Activated CD4-positive, alpha-beta T cell treated with anti-CD3 and anti-CD28 coated beads for 24 hours (primary cell): ENCODE data around the gene BGLAP.

Source experiments
- DNase-seq, 2 donors: peaks; one replicate each; pipeline ENCODE4 v3.0.0-alpha.2; 2020; ENCODE audit warnings: low read depth in 2 of 2

BGLAP gene

DNA sequence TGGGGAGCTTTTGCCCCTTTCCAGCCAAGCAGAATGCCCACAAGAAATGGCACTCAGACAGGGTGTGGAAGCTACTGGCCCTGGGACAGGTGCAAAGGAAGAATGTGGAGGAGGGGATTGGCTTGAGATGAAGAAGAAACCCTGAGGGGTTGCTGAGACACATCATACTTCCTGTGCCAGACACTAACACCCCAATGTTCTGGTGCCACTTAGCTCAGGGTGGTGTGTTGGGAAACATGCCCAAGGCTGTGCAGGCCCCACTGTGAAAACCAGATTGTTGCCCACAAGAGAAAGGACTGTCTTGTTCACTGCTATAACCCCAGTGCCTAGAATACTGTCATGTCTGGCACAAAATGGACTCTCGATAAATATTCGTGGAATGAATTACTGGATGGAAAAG, 15.7 kb downstream of the BGLAP start:
- DNase-seq, result no peak

DNA sequence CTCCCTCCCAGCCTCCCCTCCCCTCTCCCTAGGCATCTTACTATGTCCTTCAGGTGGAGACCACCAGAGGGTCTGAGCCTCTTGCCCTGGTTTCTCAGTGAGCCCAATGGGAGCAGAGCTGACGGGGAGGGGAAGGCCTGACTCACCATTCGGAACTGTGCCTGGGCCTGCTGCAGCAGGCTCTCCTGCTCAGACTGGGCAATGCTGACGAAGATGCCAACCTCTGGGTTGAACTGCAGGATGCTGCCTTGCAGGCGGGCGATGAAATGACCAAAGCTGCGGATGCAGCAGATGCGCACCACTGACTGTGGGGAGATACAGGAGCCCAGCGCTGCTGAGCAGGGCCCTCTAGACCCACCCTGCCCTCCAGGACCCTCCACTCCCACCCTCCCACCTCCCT, 16.9 kb downstream of the BGLAP start:
- DNase-seq, result no peak

DNA sequence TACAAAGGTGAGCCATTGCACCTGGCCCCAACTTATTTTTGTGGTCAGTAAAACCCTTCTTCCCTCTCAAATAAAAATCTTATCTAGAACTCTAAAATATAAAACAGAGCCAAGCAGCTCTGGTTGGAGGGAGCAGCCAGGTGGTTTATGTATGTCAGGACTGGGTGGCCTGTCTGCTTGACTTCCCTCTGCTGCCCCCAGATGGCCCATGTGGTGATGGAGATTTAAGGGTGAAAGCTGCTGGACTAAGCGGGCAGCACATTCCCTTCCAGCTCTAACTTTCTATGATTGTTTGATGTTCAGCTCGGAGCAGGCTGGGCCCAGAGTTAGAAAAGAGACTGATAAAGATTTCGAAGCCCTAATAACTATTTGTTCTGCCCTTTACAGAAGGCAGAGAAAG, 17.8 kb downstream of the BGLAP start:
- no peak for DNase-seq

DNA sequence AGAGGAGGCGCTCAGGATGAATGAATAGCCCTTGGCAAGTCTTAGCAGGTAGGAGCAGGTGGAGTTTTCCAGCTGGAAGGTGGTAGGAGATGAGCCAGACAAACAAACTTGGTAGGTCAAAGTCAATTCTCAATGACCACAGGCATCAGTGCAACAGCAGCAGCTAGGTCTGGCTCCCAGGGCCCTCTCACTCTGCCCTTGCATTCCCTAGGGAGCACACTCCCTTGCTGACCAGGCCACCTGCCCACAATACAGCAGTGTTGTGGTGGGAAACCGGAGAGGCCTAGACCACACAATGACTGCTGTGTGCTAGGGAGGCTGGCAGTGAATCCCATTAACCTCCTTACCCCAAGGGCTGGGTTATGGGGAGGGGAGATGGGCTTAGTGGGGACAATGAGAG, 18.9 kb downstream of the BGLAP start:
- DNase-seq, result no peak

DNA sequence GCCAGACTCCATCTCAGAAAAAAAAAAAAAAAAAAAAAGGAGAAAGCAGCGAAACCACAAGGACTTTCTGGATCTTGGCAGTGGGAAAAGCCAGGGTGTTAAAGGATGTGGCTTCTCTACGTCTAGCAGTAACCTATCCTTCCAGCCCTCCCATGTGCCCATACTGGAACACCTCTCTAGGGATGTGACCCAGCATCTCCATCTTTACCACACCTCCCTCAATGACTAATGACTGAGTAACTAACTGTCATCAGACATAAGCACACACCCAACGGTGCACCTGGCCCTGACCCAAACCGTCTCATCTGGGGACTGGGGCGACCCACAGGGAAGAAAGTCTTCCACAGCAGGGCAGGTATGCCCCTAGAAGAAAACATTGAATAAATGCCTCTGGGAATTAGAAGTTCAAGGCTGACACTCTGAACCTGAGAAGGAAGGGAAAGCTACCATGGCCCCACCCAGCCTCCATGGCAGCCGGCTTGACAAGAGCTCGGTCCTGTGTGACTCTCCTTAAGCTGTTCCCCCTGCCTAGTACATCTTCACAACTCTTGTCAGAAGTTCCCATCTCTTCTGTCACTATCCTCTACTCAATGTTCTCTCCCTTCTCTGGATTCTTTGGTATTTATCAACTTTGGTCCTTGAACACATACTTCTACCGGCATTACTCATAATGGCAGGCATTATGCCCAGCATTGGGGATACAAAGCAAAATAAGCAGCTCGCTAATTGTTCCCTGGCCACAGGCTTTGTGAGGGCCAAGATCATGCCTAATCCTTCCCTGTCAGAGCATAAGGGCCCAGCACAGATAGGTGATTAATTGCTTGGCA, 20.7 kb downstream of the BGLAP start:
- no peak for DNase-seq

DNA sequence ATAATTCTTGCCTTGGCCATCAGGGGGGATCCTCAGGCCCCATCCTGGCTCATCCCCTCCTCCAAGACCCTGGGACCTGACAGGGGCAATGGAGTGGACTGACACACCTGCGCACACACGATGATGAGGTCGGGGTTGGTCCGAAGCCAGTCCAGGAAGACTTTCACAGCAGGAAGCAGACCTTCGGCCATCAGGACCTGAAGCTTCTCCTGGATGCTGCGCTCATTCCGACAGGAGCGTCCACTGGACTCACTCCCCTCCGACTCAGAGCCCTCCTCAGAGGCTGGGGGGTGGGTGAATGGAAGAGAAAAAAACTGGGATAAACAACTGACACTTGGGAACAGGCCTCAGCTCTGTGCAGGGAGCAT, 21.3 kb downstream of the BGLAP start:
- no peak for DNase-seq

DNA sequence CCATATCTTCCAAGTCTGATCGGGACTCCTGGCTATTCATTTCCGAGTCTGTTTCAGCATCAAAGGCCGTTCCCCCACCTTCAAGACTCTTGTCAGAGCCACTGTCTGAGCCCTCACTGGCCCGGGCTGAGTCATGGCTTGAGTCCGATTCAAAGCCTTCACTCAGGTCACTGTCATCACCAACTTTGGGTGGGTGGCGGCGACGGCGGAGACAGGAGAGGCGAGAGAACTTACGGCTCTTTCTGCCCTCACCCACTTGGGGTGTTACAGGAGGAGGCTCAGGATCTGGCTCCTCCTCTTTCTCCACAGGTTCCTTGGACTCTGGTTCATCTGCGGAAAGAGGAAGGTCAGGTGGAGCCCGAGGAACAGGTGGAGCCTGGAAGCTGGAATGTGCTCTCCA, 24.1 kb downstream of the BGLAP start:
- DNase-seq, result no peak

DNA sequence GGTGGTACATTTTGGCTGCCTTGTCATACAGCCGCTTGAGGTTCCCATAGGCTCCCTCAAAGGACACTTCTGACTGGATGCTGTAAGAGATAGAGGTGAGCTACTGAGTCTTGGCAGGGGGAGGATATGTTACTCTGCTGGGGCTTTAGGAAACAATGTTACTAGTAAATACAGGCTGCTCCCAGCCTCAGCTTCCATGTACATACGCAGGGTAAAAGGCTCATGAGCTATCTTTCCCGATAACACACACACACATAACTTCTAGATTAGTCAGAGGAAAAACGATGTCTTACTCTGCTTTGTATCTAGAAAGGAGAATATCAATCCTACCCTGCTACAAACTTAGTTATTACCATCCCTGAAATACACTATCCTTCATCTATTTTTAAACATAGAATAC, 26.4 kb downstream of the BGLAP start:
- no peak for DNase-seq

DNA sequence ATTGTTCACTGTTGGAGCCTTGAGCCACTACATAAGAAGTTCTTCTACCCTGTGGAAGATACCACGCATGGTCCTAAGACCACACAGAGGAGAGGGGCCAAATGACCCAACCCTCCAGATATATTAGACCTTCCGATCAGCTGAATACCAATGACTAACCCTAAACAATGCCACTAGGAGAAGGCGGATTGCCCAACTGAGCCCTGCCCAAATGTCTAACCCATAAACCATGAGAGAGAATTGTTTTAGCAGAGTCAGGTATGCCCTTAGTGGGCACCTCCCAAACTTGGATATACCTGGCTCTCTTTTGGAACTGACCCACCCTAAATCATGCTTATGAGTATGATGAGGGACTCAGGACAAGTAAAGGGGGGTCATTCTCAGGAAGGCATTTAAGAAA, 28.3 kb downstream of the BGLAP start:
- DNase-seq, result no peak

DNA sequence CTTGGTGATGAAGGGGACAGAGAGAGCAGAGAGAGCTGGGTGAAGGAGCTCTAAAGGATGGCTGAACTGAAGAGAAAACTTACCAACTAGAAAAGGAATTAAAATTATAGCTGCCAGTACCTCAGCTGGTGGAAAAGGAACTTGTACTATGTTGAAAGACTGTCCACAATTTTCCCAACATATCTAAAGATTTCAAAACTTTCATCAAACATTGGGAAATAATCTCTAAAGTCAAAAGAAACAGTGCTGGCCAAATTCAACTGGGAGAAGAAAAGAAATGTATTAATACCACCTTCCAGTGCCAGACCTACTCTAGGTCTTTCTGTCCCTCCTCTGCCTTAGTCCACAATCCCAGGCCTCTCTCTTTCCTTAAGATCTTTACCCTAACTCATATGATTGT, 34.5 kb downstream of the BGLAP start:
- no peak for DNase-seq

DNA sequence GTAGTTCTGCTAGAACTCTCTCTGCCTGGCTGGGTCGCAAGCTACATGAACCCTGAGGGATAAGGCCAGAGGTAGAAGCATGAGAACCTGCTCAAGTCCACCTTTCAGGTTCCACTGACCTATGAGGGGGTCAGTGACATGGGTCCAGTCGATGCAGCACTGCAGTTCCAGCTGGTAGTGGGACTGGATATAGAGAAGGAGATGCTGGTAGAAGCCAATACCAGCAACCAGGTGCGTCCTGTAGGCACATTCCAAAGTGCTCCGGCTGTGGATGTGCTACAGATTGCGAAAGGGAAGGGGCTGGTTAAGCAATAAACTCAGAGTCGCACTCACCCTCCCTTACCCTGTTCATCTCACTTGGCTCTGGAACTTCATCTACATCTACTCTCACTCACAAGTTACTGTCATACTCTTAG, 35.0 kb downstream of the BGLAP start:
- DNase-seq, result no peak

DNA sequence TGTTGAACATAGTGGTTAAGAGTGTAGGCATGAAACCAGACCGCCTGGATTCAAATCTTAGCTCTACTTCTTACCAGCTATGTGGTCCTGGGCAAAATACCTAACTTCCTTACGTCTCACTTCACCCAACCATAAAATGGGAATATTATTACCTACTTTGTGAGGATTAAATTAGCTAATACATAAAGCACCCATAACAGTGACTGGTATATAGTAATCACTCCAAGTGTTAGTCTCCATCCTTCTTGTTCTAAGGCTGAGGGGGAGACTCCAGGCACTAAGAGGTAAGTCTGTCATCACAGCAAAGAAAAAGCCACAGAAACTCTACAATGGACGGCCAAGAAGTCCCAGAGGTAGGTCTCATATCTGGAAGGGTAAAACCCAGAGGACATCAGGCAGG, 37.9 kb downstream of the BGLAP start:
- no peak for DNase-seq

DNA sequence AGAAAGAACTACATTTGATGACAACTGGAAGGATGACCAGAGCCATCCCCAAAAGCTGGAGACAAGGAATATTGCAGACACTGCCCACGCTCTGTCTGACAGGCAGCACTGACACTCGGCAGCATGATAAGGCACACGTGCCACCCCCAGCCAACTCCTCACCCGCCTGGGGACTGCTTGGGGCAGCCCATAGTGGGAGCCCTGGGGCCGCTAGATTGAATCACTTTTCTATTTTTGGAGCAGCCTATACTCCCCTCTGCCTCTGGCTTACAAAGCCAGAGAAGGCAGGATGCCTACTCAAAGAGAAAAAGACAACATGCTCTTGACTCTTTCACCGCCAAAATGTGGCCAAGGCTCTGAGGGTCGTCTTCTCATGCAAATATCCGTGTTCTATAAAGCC, 39.3 kb downstream of the BGLAP start:
- DNase-seq, result peak; percentile 33 to 43

DNA sequence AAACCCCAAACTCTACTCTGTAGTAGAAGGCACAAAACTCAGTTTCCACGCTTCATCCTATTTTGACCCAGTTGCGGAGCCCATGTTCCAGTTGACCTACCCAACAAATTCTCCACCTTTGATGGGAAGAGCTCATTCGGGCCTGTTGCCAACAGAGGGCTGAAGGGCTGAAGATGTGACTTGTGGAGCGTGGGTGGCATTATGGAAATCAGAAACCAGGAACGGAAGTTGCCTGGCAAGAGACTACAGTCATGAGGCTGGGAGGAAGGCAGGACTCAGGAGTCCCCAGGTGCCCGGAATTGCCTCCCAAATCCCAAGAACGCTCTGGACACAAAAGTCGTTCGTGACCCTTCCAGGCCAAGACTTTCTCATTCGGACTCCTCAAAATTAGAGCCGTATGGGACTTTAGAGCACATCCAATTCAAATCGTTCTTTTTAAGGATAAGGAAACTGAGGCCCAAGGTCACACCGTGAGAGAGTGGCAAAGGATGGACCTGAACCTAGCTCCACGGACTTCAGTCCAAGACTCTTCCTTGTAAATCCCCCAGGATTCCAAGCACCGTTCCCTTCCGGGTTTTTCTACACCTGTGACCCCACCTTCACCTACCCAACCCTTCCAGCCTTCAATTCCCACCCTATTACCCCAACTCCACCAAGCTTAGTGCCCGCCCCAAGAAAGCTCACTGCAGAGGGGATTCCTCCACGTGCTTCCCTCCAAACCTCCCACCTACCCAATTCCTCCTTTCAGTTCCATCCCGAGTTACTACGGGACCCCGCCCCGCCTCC, 39.9 kb downstream of the BGLAP start:
- DNase-seq, result no peak

DNA sequence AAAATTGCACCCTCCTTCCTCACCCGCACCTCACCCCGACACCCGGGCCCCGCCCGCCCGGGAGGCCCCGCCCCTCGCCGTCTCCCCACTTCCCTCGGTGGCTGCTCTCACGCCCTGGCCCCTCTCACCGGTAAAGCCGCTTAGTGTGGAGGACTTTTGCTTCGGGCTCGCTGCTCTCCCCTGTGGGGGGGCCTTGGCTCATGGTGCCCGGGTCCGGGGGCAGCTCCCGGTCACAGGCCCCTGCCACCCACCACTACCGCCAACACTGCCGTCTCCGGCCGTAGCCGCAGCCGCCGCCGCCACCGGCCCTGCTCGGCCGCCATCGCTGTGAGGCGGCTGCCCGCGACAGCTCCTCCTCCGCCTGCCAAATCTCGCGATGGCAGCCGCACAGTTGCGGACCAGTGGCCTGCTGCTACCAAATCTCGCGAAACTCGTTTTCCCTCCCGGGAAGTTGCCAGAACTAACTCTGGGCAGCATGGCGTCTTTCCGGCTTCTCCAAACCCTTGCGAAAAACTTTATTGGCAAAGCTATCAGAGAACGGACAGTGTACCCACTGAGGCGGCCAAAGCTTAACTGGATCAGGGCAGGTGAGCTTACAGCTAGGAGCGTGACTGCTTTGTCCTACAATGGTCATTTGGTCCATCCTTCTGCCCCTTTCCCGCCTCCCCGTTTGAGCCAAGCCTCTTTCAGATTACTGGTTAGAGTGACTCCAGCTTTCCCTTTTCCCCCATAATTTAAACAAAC, 40.7 kb downstream of the BGLAP start, which contains the start of gene SMG5:
TSS of gene SMG5 (minus strand) at position 347 of the 744 bp plus-strand sequence. CDS start at position 202, 145 bp downstream.
- peak; percentile 88 to 92 for DNase-seq

DNA sequence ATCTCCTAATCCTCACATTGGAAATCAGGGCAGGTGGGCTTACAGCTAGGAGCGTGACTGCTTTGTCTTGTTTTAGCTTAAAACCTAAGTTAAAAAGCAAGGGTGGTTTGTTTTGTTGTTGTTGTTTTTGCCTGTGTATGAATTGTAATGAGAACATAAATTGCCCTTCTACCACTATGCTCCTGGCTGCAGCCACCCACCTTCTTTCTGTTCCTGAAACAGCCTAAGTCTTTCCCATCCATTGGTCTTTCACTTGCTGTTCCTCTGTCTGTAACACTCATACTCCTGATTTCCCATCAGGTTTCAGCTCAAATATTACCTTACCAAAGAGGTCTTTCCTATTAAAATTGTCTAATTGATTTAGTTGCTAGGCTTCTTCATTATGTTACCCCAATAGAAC, 41.5 kb downstream of the BGLAP start:
- no peak for DNase-seq

DNA sequence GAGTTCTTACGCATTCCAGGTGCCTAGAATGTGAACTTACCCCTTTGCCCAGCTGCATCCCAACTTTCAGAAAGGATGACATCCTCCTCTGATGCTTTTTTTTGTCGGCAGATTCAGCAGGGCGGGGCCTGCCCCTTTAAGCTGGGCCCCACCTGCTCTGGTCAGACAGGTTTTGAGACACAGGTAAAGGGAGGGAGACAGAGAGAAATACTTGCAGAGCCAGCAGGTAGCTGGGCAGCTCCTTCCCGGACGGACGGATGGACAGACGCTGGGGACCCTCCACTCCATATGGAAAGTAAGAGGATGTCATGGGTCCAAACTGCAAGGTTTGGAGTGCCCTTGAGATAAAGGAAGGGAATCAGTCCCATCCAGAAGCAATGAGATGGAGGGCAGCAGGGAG, 42.1 kb downstream of the BGLAP start, which contains the start of gene TMEM79:
TSS of gene TMEM79 (plus strand) at position 214 of the 400 bp plus-strand sequence. CDS start 902 bp downstream, outside the sequence.
- DNase-seq, result no peak

DNA sequence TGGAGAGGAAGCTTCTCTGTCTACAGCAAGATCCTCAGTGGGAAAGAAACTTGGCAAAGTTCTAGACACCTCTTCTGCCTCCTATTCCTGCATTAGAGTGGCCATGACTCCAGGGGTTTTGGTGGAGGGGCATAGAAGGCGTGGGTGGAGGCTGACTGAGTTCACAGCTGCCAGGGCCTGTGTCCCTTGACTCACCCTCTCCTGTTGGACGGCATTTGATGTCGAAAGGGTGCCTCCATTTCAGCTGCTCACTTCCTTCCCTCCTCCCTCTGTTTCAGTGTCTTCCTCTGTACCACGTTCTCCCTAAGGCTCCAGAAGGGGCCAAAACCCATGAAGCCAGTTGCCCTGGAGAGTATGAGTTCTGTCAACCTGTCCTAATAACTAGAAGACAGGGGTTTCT, 42.8 kb downstream of the BGLAP start:
- no peak for DNase-seq

DNA sequence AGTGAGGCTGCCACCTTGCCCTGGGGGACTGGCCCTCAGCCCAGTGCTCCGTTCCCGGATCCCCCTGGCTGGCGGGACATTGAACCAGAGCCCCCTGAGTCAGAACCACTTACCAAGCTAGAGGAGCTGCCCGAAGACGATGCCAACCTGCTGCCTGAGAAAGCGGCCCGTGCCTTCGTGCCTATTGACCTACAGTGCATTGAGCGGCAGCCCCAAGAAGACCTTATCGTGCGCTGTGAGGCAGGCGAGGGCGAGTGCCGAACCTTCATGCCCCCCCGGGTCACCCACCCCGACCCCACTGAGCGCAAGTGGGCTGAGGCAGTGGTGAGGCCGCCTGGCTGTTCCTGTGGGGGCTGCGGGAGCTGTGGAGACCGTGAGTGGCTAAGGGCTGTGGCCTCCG, 43.5 kb downstream of the BGLAP start:
- no peak for DNase-seq

DNA sequence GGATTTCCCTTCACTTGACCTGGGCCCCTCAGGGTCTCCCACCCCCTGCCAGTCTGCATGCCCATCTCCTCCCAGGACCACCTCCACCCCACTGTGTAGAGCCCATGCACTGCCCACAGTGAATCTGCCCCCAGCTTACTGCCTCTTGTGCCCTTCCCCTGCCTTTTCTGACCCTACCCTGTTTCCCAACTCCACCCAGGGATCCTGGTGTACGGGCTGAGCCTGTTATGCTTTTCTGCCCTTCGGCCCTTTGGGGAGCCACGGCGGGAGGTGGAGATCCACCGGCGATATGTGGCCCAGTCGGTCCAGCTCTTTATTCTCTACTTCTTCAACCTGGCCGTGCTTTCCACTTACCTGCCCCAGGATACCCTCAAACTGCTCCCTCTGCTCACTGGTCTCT, 44.1 kb downstream of the BGLAP start:
- no peak for DNase-seq

DNA sequence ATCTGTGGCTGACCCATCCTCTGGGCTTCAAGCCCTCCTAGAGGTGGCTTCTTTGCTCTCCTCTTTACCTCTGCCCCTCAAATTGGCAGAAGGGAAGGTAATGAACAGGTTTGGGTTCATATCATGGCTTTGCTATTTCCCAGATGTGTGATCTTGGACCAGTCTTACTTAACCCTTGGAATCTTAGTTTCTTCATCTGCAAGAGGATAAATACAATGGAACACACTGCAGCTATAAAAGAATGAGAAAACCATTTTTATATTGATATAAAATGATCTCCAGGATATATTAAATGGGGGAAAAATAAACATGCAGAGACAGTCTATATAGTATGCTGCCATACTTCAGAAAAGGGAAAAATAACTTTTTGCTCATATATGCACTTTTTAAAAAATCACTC, 47.9 kb downstream of the BGLAP start:
- DNase-seq, result no peak
